ENCODE measurements around the gene TYSND1.
"Not testable (repeated sequence)": the region's sequence is repeated elsewhere in the genome, so short reads cannot be mapped to it uniquely, and the experiment has no call there.

Gene TYSND1

GRCh38 chr10:70115948-70116682 lies 30.4 kb downstream of the TYSND1 start:
- no peak overlapping the region for H3K4me3 ChIP-seq (ENCODE audit: low read length)
- H3K36me3 ChIP-seq (ENCODE audit: control insufficient read depth, insufficient read depth, low read length): peaks cover 3% of the 10 kb centered on the region
- H3K9me3 ChIP-seq (ENCODE audit: control insufficient read depth, low read length): no peaks in the 10 kb centered on the region
- H3K4me1 ChIP-seq (ENCODE audit: control insufficient read depth, insufficient read depth, low read length): peaks cover 15% of the 10 kb centered on the region
- no peaks in the 10 kb centered on the region for H3K27me3 ChIP-seq (ENCODE audit: control insufficient read depth, insufficient read depth, low read length)
- H3K9ac ChIP-seq (ENCODE audit: low read length): no peak overlapping the region

GRCh38 chr10:70114902-70115301 lies 31.6 kb downstream of the TYSND1 start:
- H3K4me3 ChIP-seq (ENCODE audit: low read length): no peak overlapping the region
- H3K9me3 ChIP-seq (ENCODE audit: control insufficient read depth, low read length): no peaks in the 10 kb centered on the region
- peaks cover 3% of the 10 kb centered on the region for H3K36me3 ChIP-seq (ENCODE audit: control insufficient read depth, insufficient read depth, low read length)
- H3K9ac ChIP-seq (ENCODE audit: low read length): no peak overlapping the region
- peaks cover 3% of the 10 kb centered on the region for H3K4me1 ChIP-seq (ENCODE audit: control insufficient read depth, insufficient read depth, low read length)
- H3K27me3 ChIP-seq (ENCODE audit: control insufficient read depth, insufficient read depth, low read length): no peaks in the 10 kb centered on the region

GRCh38 chr10:70112071-70112470 lies 34.4 kb downstream of the TYSND1 start:
- Histone ChIP-seq H3K9ac (ENCODE audit: low read length) (no peak overlapping the region), H3K4me1 (ENCODE audit: control insufficient read depth, insufficient read depth, low read length) (no peaks in the 10 kb centered on the region), H3K27me3 (ENCODE audit: control insufficient read depth, insufficient read depth, low read length) (no peaks in the 10 kb centered on the region), H3K4me3 (ENCODE audit: low read length) (no peak overlapping the region), H3K36me3 (ENCODE audit: control insufficient read depth, insufficient read depth, low read length) (peaks cover 3% of the 10 kb centered on the region), H3K9me3 (ENCODE audit: control insufficient read depth, low read length) (no peaks in the 10 kb centered on the region)

GRCh38 chr10:70111496-70111895 lies 35.0 kb downstream of the TYSND1 start:
- no peak overlapping the region for H3K4me3 ChIP-seq (ENCODE audit: low read length)
- no peaks in the 10 kb centered on the region for H3K9me3 ChIP-seq (ENCODE audit: control insufficient read depth, low read length)
- no peak overlapping the region for H3K9ac ChIP-seq (ENCODE audit: low read length)
- no peaks in the 10 kb centered on the region for H3K4me1 ChIP-seq (ENCODE audit: control insufficient read depth, insufficient read depth, low read length)
- no peaks in the 10 kb centered on the region for H3K27me3 ChIP-seq (ENCODE audit: control insufficient read depth, insufficient read depth, low read length)
- H3K36me3 ChIP-seq (ENCODE audit: control insufficient read depth, insufficient read depth, low read length): peaks cover 3% of the 10 kb centered on the region

GRCh38 chr10:70109064-70109729 lies 37.3 kb downstream of the TYSND1 start:
- Histone ChIP-seq H3K9me3 (ENCODE audit: control insufficient read depth, low read length) (no peaks in the 10 kb centered on the region), H3K9ac (ENCODE audit: low read length) (no peak overlapping the region), H3K4me1 (ENCODE audit: control insufficient read depth, insufficient read depth, low read length) (no peaks in the 10 kb centered on the region), H3K27me3 (ENCODE audit: control insufficient read depth, insufficient read depth, low read length) (no peaks in the 10 kb centered on the region), H3K36me3 (ENCODE audit: control insufficient read depth, insufficient read depth, low read length) (no peaks in the 10 kb centered on the region), H3K4me3 (ENCODE audit: low read length) (no peak overlapping the region)

GRCh38 chr10:70106958-70107791 lies 39.3 kb downstream of the TYSND1 start:
- Histone ChIP-seq H3K9me3 (ENCODE audit: control insufficient read depth, low read length) (no peaks in the 10 kb centered on the region), H3K36me3 (ENCODE audit: control insufficient read depth, insufficient read depth, low read length) (no peaks in the 10 kb centered on the region), H3K4me3 (ENCODE audit: low read length) (no peak overlapping the region), H3K9ac (ENCODE audit: low read length) (no peak overlapping the region), H3K4me1 (ENCODE audit: control insufficient read depth, insufficient read depth, low read length) (no peaks in the 10 kb centered on the region), H3K27me3 (ENCODE audit: control insufficient read depth, insufficient read depth, low read length) (no peaks in the 10 kb centered on the region)

- no peak overlapping the region for H3K4me3 ChIP-seq (ENCODE audit: low read length)
- no peaks in the 10 kb centered on the region for H3K4me1 ChIP-seq (ENCODE audit: control insufficient read depth, insufficient read depth, low read length)
- no peak overlapping the region for H3K9ac ChIP-seq (ENCODE audit: low read length)
- no peaks in the 10 kb centered on the region for H3K9me3 ChIP-seq (ENCODE audit: control insufficient read depth, low read length)
- H3K27me3 ChIP-seq (ENCODE audit: control insufficient read depth, insufficient read depth, low read length): no peaks in the 10 kb centered on the region
- no peaks in the 10 kb centered on the region for H3K36me3 ChIP-seq (ENCODE audit: control insufficient read depth, insufficient read depth, low read length)
Measured at GRCh38 chr10:70101668-70102067, 44.8 kb downstream of the TYSND1 start.

- H3K9me3 ChIP-seq (ENCODE audit: control insufficient read depth, low read length); H3K9ac ChIP-seq (ENCODE audit: low read length); H3K4me3 ChIP-seq (ENCODE audit: low read length); H3K4me1 ChIP-seq (ENCODE audit: control insufficient read depth, insufficient read depth, low read length); H3K27me3 ChIP-seq (ENCODE audit: control insufficient read depth, insufficient read depth, low read length); H3K36me3 ChIP-seq (ENCODE audit: control insufficient read depth, insufficient read depth, low read length): not testable (repeated sequence)
Measured at GRCh38 chr10:70101068-70101562, 45.4 kb downstream of the TYSND1 start.

GRCh38 chr10:70098271-70098670 lies 48.2 kb downstream of the TYSND1 start:
- Histone ChIP-seq H3K9me3 (ENCODE audit: control insufficient read depth, low read length) (no peaks in the 10 kb centered on the region), H3K4me3 (ENCODE audit: low read length) (no peak overlapping the region), H3K9ac (ENCODE audit: low read length) (no peak overlapping the region), H3K36me3 (ENCODE audit: control insufficient read depth, insufficient read depth, low read length) (no peaks in the 10 kb centered on the region), H3K4me1 (ENCODE audit: control insufficient read depth, insufficient read depth, low read length) (no peaks in the 10 kb centered on the region), H3K27me3 (ENCODE audit: control insufficient read depth, insufficient read depth, low read length) (no peaks in the 10 kb centered on the region)

GRCh38 chr10:70097459-70097858 lies 49.0 kb downstream of the TYSND1 start:
- Histone ChIP-seq H3K27me3 (ENCODE audit: control insufficient read depth, insufficient read depth, low read length) (no peaks in the 10 kb centered on the region), H3K9me3 (ENCODE audit: control insufficient read depth, low read length) (no peaks in the 10 kb centered on the region), H3K36me3 (ENCODE audit: control insufficient read depth, insufficient read depth, low read length) (no peaks in the 10 kb centered on the region), H3K4me3 (ENCODE audit: low read length) (no peak overlapping the region), H3K4me1 (ENCODE audit: control insufficient read depth, insufficient read depth, low read length) (no peaks in the 10 kb centered on the region), H3K9ac (ENCODE audit: low read length) (no peak overlapping the region)

- Histone ChIP-seq H3K4me1 (ENCODE audit: control insufficient read depth, insufficient read depth, low read length) (no peaks in the 10 kb centered on the region), H3K4me3 (ENCODE audit: low read length) (no peak overlapping the region), H3K36me3 (ENCODE audit: control insufficient read depth, insufficient read depth, low read length) (no peaks in the 10 kb centered on the region), H3K9ac (ENCODE audit: low read length) (no peak overlapping the region), H3K27me3 (ENCODE audit: control insufficient read depth, insufficient read depth, low read length) (no peaks in the 10 kb centered on the region), H3K9me3 (ENCODE audit: control insufficient read depth, low read length) (no peaks in the 10 kb centered on the region)
Measured at GRCh38 chr10:70096705-70097420, 49.6 kb downstream of the TYSND1 start.

Measured in mucosa of stomach (tissue), 1 donor.